Neural crest cell (in vitro differentiated cells): ENCODE data around the gene KCNK17. TPM values are rescaled to one million over a fixed set of nuclear protein-coding genes. Genes with fewer than 3 reads are reported as not detected.

ENCODE experiments used
- DNase-seq: peaks from one replicate; pipeline ENCODE4 v3.0.0; 2021; ENCODE audit warnings: low read depth, mixed read lengths, low spot score
- H3K27ac Mint-ChIP-seq: one replicate; pipeline ENCODE4 v1.8.0; 2021; ENCODE audit warnings: mild to moderate bottlenecking, mixed read lengths; ENCODE audit not compliant: unreplicated experiment
- H3K27me3 Mint-ChIP-seq: 2 replicates; pipeline ENCODE4 v1.8.0; 2021; ENCODE audit warnings: low read depth, mild to moderate bottlenecking, mixed read lengths
- H3K36me3 Mint-ChIP-seq: 2 replicates; pipeline ENCODE4 v1.8.0; 2021; ENCODE audit warnings: low read depth, mild to moderate bottlenecking, mixed read lengths
- H3K4me1 Mint-ChIP-seq: 2 replicates; pipeline ENCODE4 v1.8.0; 2021; ENCODE audit warnings: mixed read lengths
- H3K4me3 Mint-ChIP-seq: one replicate; pipeline ENCODE4 v1.8.0; 2021; ENCODE audit warnings: mild to moderate bottlenecking, mixed read lengths
- H3K9me3 Mint-ChIP-seq: 2 replicates; pipeline ENCODE4 v1.8.0; 2021; ENCODE audit warnings: mixed read lengths
- CTCF ChIP-seq: fragments of 200-600 bp; sonication (generic); conservative IDR thresholded peaks from 2 replicates; pipeline ENCODE4 v1.5.0; 2021; ENCODE audit warnings: antibody characterized with exemption, mild to moderate bottlenecking
- total RNA-seq: library from RNA; stranded (reverse); gene quantifications from 2 replicates; pipeline ENCODE4 v1.2.1, GENCODE V29; 2021

The KCNK17 gene
- total RNA-seq, 1 donor from 2014 or later, result 1.6 TPM

- Mint-ChIP-seq H3K27ac (no peak overlapping the region), H3K36me3 (no peaks in the 10 kb centered on the region), H3K9me3 (no peaks in the 10 kb centered on the region), H3K27me3 (peaks cover 2% of the 10 kb centered on the region), H3K4me3 (no peak overlapping the region), H3K4me1 (no peaks in the 10 kb centered on the region)
- DNase-seq, result no peak
- no peak for TF ChIP-seq CTCF
Measured at GRCh38 chr6:39266782-39267355, 47.4 kb downstream of the KCNK17 start.

- TF ChIP-seq CTCF, result no peak
- Mint-ChIP-seq H3K36me3 (no peaks in the 10 kb centered on the region), H3K27me3 (peaks cover 2% of the 10 kb centered on the region), H3K4me3 (no peak overlapping the region), H3K9me3 (peaks cover under 1% of the 10 kb centered on the region), H3K4me1 (no peaks in the 10 kb centered on the region), H3K27ac (no peak overlapping the region)
- no peak for DNase-seq
Measured at GRCh38 chr6:39266375-39266774, 47.8 kb downstream of the KCNK17 start.

- H3K4me3 Mint-ChIP-seq, result no peak overlapping the region
- H3K27ac Mint-ChIP-seq, result no peak overlapping the region
- H3K4me1 Mint-ChIP-seq, result no peaks in the 10 kb centered on the region
- DNase-seq, result no peak
- no peak for TF ChIP-seq CTCF
- H3K27me3 Mint-ChIP-seq, result peaks cover 5% of the 10 kb centered on the region
- H3K9me3 Mint-ChIP-seq, result peaks cover 2% of the 10 kb centered on the region
- H3K36me3 Mint-ChIP-seq, result no peaks in the 10 kb centered on the region
Measured at GRCh38 chr6:39263303-39264037, 50.7 kb downstream of the KCNK17 start.

GRCh38 chr6:39261751-39262150 lies 52.5 kb downstream of the KCNK17 start:
- H3K36me3 Mint-ChIP-seq, result no peaks in the 10 kb centered on the region
- no peak overlapping the region for H3K27ac Mint-ChIP-seq
- no peak for DNase-seq
- peaks cover 5% of the 10 kb centered on the region for H3K27me3 Mint-ChIP-seq
- H3K4me1 Mint-ChIP-seq, result no peaks in the 10 kb centered on the region
- TF ChIP-seq CTCF, result no peak
- H3K4me3 Mint-ChIP-seq, result no peak overlapping the region
- H3K9me3 Mint-ChIP-seq, result peaks cover 2% of the 10 kb centered on the region

GRCh38 chr6:39260953-39261352 lies 53.3 kb downstream of the KCNK17 start:
- peaks cover 4% of the 10 kb centered on the region for H3K4me1 Mint-ChIP-seq
- H3K27me3 Mint-ChIP-seq, result peaks cover 5% of the 10 kb centered on the region
- TF ChIP-seq CTCF, result no peak
- H3K9me3 Mint-ChIP-seq, result peaks cover 2% of the 10 kb centered on the region
- H3K27ac Mint-ChIP-seq, result no peak overlapping the region
- DNase-seq, result no peak
- H3K4me3 Mint-ChIP-seq, result no peak overlapping the region
- no peaks in the 10 kb centered on the region for H3K36me3 Mint-ChIP-seq
